Gastrocnemius medialis (tissue), 4 donors: Measurements from ENCODE around the gene MBD3L2B. TPM values are rescaled to one million over a fixed set of nuclear protein-coding genes. Genes with fewer than 3 reads are reported as not detected.

ENCODE experiments used
- ATAC-seq, 2 donors: fragments of 150-250 bp; one replicate each; pipeline ENCODE4 v1.9.1; 2016
- DNase-seq, 2 donors: peaks; one replicate each; pipeline ENCODE4 v3.0.0-alpha.2; 2019
- H3K27ac ChIP-seq, 4 donors: fragments of 200-600 bp; sonication (generic); 1 replicate in 1 of 4; 2 replicates in 3 of 4; pipeline ENCODE4 v1.5.1; 2016 to 2018; ENCODE audit warnings: mild to moderate bottlenecking in 2 of 4, moderate library complexity in 1 of 4
- H3K27me3 ChIP-seq, 3 donors: fragments of 200-600 bp; sonication (generic) in 2 of 3; 1 replicate in 1 of 3; 2 replicates in 2 of 3; pipeline versions ENCODE4 v1.5.1 to v1.6.0; 2016 to 2019; ENCODE audit warnings: mild to moderate bottlenecking in 1 of 3, moderate library complexity in 1 of 3
- H3K36me3 ChIP-seq, 2 donors: fragments of 200-600 bp; sonication (generic) in 1 of 2; one replicate each; pipeline ENCODE4 v1.5.1; 2017 to 2018
- H3K4me1 ChIP-seq, 2 donors: fragments of 200-600 bp; sonication (generic) in 1 of 2; one replicate each; pipeline ENCODE4 v1.5.1; 2016 to 2017; ENCODE audit warnings: mild to moderate bottlenecking in 2 of 2
- H3K4me3 ChIP-seq, 4 donors: fragments of 200-600 bp; sonication (generic) in 3 of 4; 1 replicate in 1 of 4; 2 replicates in 3 of 4; pipeline ENCODE4 v1.5.1; 2016 to 2019; ENCODE audit warnings: mild to moderate bottlenecking in 2 of 4
- H3K9me3 ChIP-seq, 3 donors: fragments of 200-600 bp; sonication (generic) in 2 of 3; 1 replicate in 1 of 3; 2 replicates in 2 of 3; pipeline ENCODE4 v1.5.1; 2016 to 2019
- CTCF ChIP-seq, 5 experiments: fragments of 450-650 bp in 3 of 5; fragments of 200-600 bp in 2 of 5; sonication (generic) in 2 of 5; IDR thresholded peaks in 4 of 5; conservative IDR thresholded peaks in 1 of 5; 1 replicate in 4 of 5; 2 replicates in 1 of 5; pipeline ENCODE4 v1.5.1; 2016 to 2019; ENCODE audit warnings: antibody characterized with exemption in 5 of 5, mild to moderate bottlenecking in 3 of 5, moderate library complexity in 3 of 5
- POLR2A ChIP-seq, 2 donors: fragments of 450-650 bp; IDR thresholded peaks; one replicate each; pipeline ENCODE4 v1.6.1; 2017; ENCODE audit warnings: antibody characterized with exemption in 2 of 2, mild to moderate bottlenecking in 2 of 2, moderate library complexity in 2 of 2
- in situ Hi-C, 4 donors: fragments of 200-750 bp; cut with MboI; loops; one replicate each; pipeline versions ENCODE4 v1.15.0 to v1.8.0; 2017; ENCODE audit warnings: low sequenced_read_pairs in 4 of 4
- intact Hi-C: fragments of 100-400 bp; cut with DNase I; formaldehyde crosslinking; loops from one replicate; pipeline ENCODE4 v1.15.1; 2023; ENCODE audit warnings: low total_unique reads
- total RNA-seq, 4 donors: library from RNA; depleted of rRNA; stranded (reverse); fragments of >200 nt; gene quantifications; one replicate each; pipeline versions ENCODE4 v1.1.0 to v1.2.3, GENCODE V29; 2016

MBD3L2B gene
- total RNA-seq, 4 donors from 2014 or later: not detected

GRCh38 chr19:6996810-6997209 lies 24.4 kb downstream of the MBD3L2B start:
- no peak for DNase-seq
- no peak for ATAC-seq
- Histone ChIP-seq H3K27me3 (no peaks in the 10 kb centered on the region), H3K9me3 (no peaks in the 10 kb centered on the region), H3K27ac (no peak overlapping the region), H3K4me1 (no peaks in the 10 kb centered on the region), H3K36me3 (no peaks in the 10 kb centered on the region), H3K4me3 (no peak overlapping the region)
- in situ Hi-C loops: no loop called here
- TF ChIP-seq POLR2A (IDR thresholded peaks at IDR 0.05): no peak
- TF ChIP-seq CTCF (IDR thresholded peaks at IDR 0.05 in 4 of 5, conservative IDR thresholded peaks at IDR 0.05 in 1 of 5): no peak
- intact Hi-C loops: no loop called here

DNA sequence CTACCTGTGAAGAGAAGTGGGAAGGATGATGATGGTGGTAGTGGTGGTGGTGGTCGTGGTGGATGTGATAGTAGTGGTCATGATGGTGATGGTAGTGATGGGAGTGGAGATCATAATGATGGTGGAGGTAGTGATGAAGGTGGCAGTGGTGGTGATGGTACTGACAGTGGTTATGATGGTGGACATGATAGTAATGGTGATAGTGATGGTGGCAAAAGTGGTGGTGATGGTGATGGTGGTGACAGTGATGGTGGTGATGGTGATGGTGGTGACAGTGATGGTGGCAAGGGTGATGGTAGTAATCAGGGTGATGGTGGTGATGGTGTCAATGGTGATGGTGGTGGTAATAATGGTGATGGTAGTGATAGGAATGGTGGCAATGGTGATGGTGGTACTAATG lies 26.2 kb downstream of the MBD3L2B start:
- Histone ChIP-seq H3K4me1 (no peaks in the 10 kb centered on the region), H3K9me3 (no peaks in the 10 kb centered on the region), H3K36me3 (no peaks in the 10 kb centered on the region), H3K27me3 (no peaks in the 10 kb centered on the region), H3K27ac (no peak overlapping the region), H3K4me3 (no peak overlapping the region)
- in situ Hi-C loops: no loop called here
- ATAC-seq (no peak), DNase-seq (no peak)
- TF ChIP-seq POLR2A (IDR thresholded peaks at IDR 0.05) (no peak), CTCF (IDR thresholded peaks at IDR 0.05 in 4 of 5, conservative IDR thresholded peaks at IDR 0.05 in 1 of 5) (no peak)
- intact Hi-C loops: no loop called here

DNA sequence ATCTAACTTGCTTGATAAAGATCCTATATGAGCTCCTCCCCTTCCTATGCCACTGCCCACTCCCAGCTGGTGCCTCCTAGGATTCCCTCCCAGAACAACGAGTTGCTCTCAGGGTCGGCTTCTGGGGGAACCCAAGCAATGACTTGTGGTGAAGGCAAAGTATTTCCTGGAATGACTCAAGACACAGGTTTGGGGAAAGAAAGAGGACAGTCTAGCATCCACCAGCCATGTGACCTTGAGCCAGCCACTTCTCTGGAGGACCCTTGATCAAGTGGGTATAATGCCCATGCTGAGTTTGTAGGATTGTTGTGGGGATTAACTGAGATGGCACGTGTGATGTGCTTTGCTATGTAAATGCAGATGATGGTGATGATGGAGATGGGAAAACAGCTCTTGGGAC lies 33.0 kb downstream of the MBD3L2B start:
- peaks cover 0 to 9% (median 0%) of the 10 kb centered on the region in 3 donors for H3K9me3 ChIP-seq
- ATAC-seq (no peak), DNase-seq (no peak)
- in situ Hi-C loops: no loop called here
- H3K27ac ChIP-seq: no peak overlapping the region
- H3K4me1 ChIP-seq: no peaks in the 10 kb centered on the region
- no peaks in the 10 kb centered on the region for H3K36me3 ChIP-seq
- H3K27me3 ChIP-seq: no peaks in the 10 kb centered on the region
- H3K4me3 ChIP-seq: no peak overlapping the region
- TF ChIP-seq CTCF (IDR thresholded peaks at IDR 0.05 in 4 of 5, conservative IDR thresholded peaks at IDR 0.05 in 1 of 5) (no peak), POLR2A (IDR thresholded peaks at IDR 0.05) (no peak)
- intact Hi-C loops: no loop called here

DNA sequence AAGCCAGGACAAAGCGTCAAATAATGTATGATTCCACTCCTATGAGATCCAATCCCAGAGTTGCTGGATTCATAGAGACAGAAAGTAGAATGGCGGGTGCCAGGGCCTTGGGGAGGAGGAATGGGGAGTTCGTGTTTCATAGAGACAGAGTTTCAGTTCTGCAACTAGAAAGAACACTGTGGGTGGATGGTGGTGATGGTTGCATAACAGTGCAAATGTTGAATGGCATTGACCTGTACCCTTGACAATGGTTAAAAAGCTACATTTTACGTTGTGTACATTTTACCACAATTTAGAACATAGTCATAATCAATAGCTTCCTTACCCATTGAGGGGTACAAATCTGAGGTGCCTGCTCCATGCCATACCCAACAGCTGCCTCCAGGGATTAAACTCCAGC lies 33.4 kb downstream of the MBD3L2B start:
- no peaks in the 10 kb centered on the region for H3K27me3 ChIP-seq
- H3K36me3 ChIP-seq: no peaks in the 10 kb centered on the region
- ATAC-seq: no peak
- no peak overlapping the region for H3K4me3 ChIP-seq
- no peaks in the 10 kb centered on the region for H3K4me1 ChIP-seq
- no peak overlapping the region for H3K27ac ChIP-seq
- peaks cover 0 to 9% (median 0%) of the 10 kb centered on the region in 3 donors for H3K9me3 ChIP-seq
- intact Hi-C loops (no loop called here), in situ Hi-C loops (no loop called here)
- no peak for DNase-seq
- TF ChIP-seq POLR2A (IDR thresholded peaks at IDR 0.05) (no peak), CTCF (IDR thresholded peaks at IDR 0.05 in 4 of 5, conservative IDR thresholded peaks at IDR 0.05 in 1 of 5) (no peak)

DNA sequence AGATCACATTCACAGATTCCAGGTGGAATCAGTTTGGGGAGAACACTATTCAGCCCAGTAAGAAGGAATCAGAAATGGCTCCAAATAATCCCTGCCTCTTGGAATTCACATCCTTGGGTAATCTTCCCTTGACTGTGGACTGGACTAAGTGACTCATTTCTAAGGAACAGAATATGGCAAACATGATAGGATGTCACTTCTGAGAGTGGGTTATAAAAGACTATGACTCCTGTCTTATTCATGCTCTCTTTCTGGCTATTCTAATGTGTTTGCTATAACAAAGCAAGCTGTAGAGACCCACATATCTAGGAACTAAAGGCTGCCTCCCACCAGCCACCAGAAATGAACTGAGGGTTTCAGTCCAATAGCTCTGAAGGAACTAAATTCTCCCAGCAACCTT lies 37.8 kb downstream of the MBD3L2B start:
- Histone ChIP-seq H3K4me1 (no peaks in the 10 kb centered on the region), H3K9me3 (peaks cover 0 to 13% (median 0%) of the 10 kb centered on the region in 3 donors), H3K27me3 (no peaks in the 10 kb centered on the region), H3K4me3 (no peak overlapping the region), H3K27ac (no peak overlapping the region), H3K36me3 (no peaks in the 10 kb centered on the region)
- intact Hi-C loops (no loop called here), in situ Hi-C loops (no loop called here)
- DNase-seq (no peak), ATAC-seq (no peak)
- TF ChIP-seq POLR2A (IDR thresholded peaks at IDR 0.05) (no peak), CTCF (IDR thresholded peaks at IDR 0.05 in 4 of 5, conservative IDR thresholded peaks at IDR 0.05 in 1 of 5) (no peak)
